Peyer's patch (tissue), 4 donors: ENCODE measurements around the gene NKX2-4.

ENCODE experiments used
- POLR2A ChIP-seq, 2 donors: fragments of 450-650 bp; IDR thresholded peaks; one replicate each; pipeline ENCODE4 v1.5.1; 2017; ENCODE audit warnings: antibody characterized with exemption in 2 of 2, mild to moderate bottlenecking in 2 of 2, moderate library complexity in 2 of 2
- TF ChIP-seq, protein P1 (sequence below), 6 experiments: fragments of 450-650 bp in 4 of 6; fragments of 200-600 bp in 2 of 6; sonication (generic) in 1 of 6; IDR thresholded peaks; one replicate each; pipeline ENCODE4 v1.5.1; 2017 to 2019; ENCODE audit warnings: antibody characterized with exemption in 6 of 6, mild to moderate bottlenecking in 3 of 6, moderate library complexity in 1 of 6

DNA sequence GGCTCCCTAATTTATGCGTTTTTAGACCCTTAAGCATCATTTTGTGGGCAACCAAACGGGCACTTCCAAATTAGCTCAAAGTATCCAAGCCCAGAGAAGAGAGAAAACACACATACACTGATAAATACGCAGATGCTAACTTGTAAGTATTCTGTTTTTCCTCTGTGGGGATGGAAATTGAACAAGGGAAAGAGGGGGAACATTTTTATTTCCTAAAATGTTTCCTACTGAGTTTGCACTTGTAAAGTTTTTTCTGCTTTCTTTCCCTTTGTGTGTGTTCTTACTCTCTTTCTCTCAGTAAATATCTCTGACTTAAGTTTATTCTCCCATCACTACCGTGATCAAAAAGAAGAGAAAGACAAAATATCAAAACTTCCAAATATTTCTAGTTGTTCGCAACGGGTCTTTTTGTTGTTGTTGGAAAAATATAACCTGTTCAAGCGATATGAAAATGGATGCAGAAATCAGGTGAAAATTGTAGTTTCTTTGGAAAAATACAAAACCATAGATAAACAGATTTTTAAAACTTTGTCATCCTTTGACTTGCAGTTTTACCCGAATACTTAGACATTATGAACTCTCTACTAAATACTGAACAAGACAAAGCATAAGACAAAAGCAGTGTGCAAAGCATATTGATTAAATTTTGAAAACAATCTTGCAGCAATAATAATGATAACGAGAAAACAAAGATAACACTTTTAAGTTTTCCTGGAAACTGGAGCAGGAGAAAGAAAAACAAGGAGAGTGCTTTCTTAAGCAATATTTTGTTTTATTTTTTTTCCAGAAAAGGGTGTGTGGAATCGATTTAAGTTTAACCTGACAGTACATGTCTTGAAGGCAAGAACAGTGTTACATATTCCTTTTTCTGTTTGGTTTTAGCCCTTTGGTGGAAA, 1.0 kb upstream of the NKX2-4 start:
- TF ChIP-seq, protein P1, sequence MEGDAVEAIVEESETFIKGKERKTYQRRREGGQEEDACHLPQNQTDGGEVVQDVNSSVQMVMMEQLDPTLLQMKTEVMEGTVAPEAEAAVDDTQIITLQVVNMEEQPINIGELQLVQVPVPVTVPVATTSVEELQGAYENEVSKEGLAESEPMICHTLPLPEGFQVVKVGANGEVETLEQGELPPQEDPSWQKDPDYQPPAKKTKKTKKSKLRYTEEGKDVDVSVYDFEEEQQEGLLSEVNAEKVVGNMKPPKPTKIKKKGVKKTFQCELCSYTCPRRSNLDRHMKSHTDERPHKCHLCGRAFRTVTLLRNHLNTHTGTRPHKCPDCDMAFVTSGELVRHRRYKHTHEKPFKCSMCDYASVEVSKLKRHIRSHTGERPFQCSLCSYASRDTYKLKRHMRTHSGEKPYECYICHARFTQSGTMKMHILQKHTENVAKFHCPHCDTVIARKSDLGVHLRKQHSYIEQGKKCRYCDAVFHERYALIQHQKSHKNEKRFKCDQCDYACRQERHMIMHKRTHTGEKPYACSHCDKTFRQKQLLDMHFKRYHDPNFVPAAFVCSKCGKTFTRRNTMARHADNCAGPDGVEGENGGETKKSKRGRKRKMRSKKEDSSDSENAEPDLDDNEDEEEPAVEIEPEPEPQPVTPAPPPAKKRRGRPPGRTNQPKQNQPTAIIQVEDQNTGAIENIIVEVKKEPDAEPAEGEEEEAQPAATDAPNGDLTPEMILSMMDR (IDR thresholded peaks at IDR 0.05), result no peak
- TF ChIP-seq POLR2A (IDR thresholded peaks at IDR 0.05), result no peak
